Naive thymus-derived CD4-positive, alpha-beta T cell (primary cell): Measurements from ENCODE around the gene PEX6. TPM values are rescaled to one million over a fixed set of nuclear protein-coding genes. Genes with fewer than 3 reads are reported as not detected.
A peak's percentile ranks its signal among the peaks of the same experiment; 100 is the strongest.

Source experiments
- ATAC-seq: fragments of 150-1000 bp; cut with Tn5 transposase; 2 replicates; pipeline ENCODE4 v1.10.0; 2021; ENCODE audit warnings: mild to moderate bottlenecking, moderate library complexity
- CTCF ChIA-PET: fragments of 350-600 bp; sonication (Branson Sonifier 250); formaldehyde crosslinking; loops from one replicate; lab custom pipeline; 2021; ENCODE audit warnings: antibody characterized with exemption; lab: Charles Lee
- POLR2A ChIA-PET: fragments of 350-600 bp; sonication (Branson Sonifier 250); formaldehyde crosslinking; loops from one replicate; lab custom pipeline; 2021; ENCODE audit warnings: antibody characterized with exemption, inconsistent platforms; lab: Charles Lee
- DNase-seq, 9 donors: peaks; one replicate each; pipeline versions ENCODE4 v3.0.0 to v3.0.0-alpha.2; 2020 to 2022; ENCODE audit warnings: mixed read lengths in 1 of 9
- H3K27ac ChIP-seq: one replicate; pipeline ENCODE4 v1.7.0; 2013; ENCODE audit warnings: mild to moderate bottlenecking, low read depth, low read length, moderate library complexity
- H3K27me3 ChIP-seq, 2 donors: one replicate each; pipeline ENCODE4 v1.7.0; 2013; ENCODE audit warnings: low read length in 2 of 2, mild to moderate bottlenecking in 2 of 2, moderate library complexity in 2 of 2; ENCODE audit not compliant: control insufficient read depth in 2 of 2, insufficient read depth in 2 of 2
- H3K36me3 ChIP-seq, 3 experiments: 1 replicate in 2 of 3; 2 replicates in 1 of 3; pipeline ENCODE4 v1.7.0; 2013; ENCODE audit warnings: low read length in 3 of 3, mild to moderate bottlenecking in 3 of 3, moderate library complexity in 1 of 3; ENCODE audit not compliant: insufficient read depth in 3 of 3, control insufficient read depth in 2 of 3
- H3K4me1 ChIP-seq, 2 donors: one replicate each; pipeline ENCODE4 v1.7.0; 2013; ENCODE audit warnings: low read length in 2 of 2, mild to moderate bottlenecking in 2 of 2, moderate library complexity in 1 of 2; ENCODE audit not compliant: control insufficient read depth in 2 of 2, insufficient read depth in 2 of 2
- H3K4me3 ChIP-seq: 2 replicates; pipeline ENCODE4 v1.7.0; 2013; ENCODE audit warnings: mild to moderate bottlenecking, low read length
- H3K9me3 ChIP-seq, 3 experiments: 1 replicate in 2 of 3; 2 replicates in 1 of 3; pipeline ENCODE4 v1.7.0; 2013; ENCODE audit warnings: low read length in 3 of 3; ENCODE audit not compliant: control insufficient read depth in 2 of 3
- H3K27ac Mint-ChIP-seq, 9 donors: one replicate each; pipeline ENCODE4 v1.8.0; 2020 to 2022; ENCODE audit warnings: mixed read lengths in 9 of 9, mild to moderate bottlenecking in 8 of 9, moderate library complexity in 5 of 9, inconsistent platforms in 2 of 9
- H3K27me3 Mint-ChIP-seq, 5 donors: one replicate each; pipeline ENCODE4 v1.8.0; 2021 to 2022; ENCODE audit warnings: mixed read lengths in 5 of 5, mild to moderate bottlenecking in 1 of 5
- H3K36me3 Mint-ChIP-seq, 5 donors: one replicate each; pipeline ENCODE4 v1.8.0; 2020 to 2022; ENCODE audit warnings: mixed read lengths in 5 of 5, mild to moderate bottlenecking in 3 of 5, inconsistent platforms in 1 of 5
- H3K4me1 Mint-ChIP-seq, 7 donors: one replicate each; pipeline ENCODE4 v1.8.0; 2020 to 2022; ENCODE audit warnings: mixed read lengths in 7 of 7, mild to moderate bottlenecking in 3 of 7, inconsistent platforms in 1 of 7
- H3K4me3 Mint-ChIP-seq, 10 donors: one replicate each; pipeline ENCODE4 v1.8.0; 2020 to 2022; ENCODE audit warnings: mild to moderate bottlenecking in 10 of 10, mixed read lengths in 10 of 10, moderate library complexity in 6 of 10, inconsistent platforms in 2 of 10
- H3K9me3 Mint-ChIP-seq, 11 donors: one replicate each; pipeline ENCODE4 v1.8.0; 2020 to 2022; ENCODE audit warnings: mixed read lengths in 11 of 11, mild to moderate bottlenecking in 4 of 11, inconsistent platforms in 1 of 11, moderate library complexity in 1 of 11
- intact Hi-C, 2 donors: fragments of 100-400 bp; cut with micrococcal nuclease; formaldehyde crosslinking; loops; one replicate each; pipeline ENCODE4 v1.15.1; 2023
- polyA plus RNA-seq, 2 donors: library from polyadenylated mRNA; unstranded; fragments of 300-500 nt; fragmentation: Illumina TruSeq; gene quantifications; one replicate each; pipeline ENCODE4 v1.2.3, GENCODE V29; 2021
- total RNA-seq, 6 experiments: library from RNA in 5 of 6; stranded (reverse) in 5 of 6; gene quantifications; 1 replicate in 5 of 6; 2 replicates in 1 of 6; pipeline ENCODE4 v1.2.3 and lab custom pipeline; 2021 to 2026

PEX6 gene
- total and polyA plus RNA-seq, 7 experiments from 2014 or later: 14.1 to 42.3 (median 24.6) TPM

GRCh38 chr6:43020847-43021246, 41.9 kb upstream of the PEX6 start:
- intact Hi-C loops: loop anchor here (1.0 kb wide), 3 partner anchors 32 to 120 kb away; partner anchors contain the start of genes CUL7 (in 1 of the 2), KLC4 (in 1 of the 2) and MRPL2 (in 1 of the 2)
- no peak for DNase-seq
- Mint-ChIP-seq H3K27ac (peak overlapping the region in 8 of 9 donors; percentile 52 to 93 (median 85)), H3K9me3 (no peaks in the 10 kb centered on the region), H3K36me3 (peaks cover 8 to 43% (median 21%) of the 10 kb centered on the region in 5 donors), H3K27me3 (no peaks in the 10 kb centered on the region), H3K4me1 (peaks cover 29 to 66% (median 47%) of the 10 kb centered on the region in 7 donors), H3K4me3 (peak overlapping the region in 9 of 10 donors; percentile 86 to 99 (median 98))
- ChIA-PET POLR2A (interaction anchor here (0.7 to 4.8 kb wide), 11 partner anchors 9 to 131 kb away, joined by 3 to 31 read pairs (median 4); partner anchors contain the start of genes CNPY3, CUL7, KLC4 and MRPL2), CTCF (interaction anchor here (0.8 to 1.0 kb wide), 2 partner anchors 33 to 125 kb away, joined by 3 to 4 read pairs; partner anchors contain the start of gene CUL7)
- Histone ChIP-seq H3K9me3 (no peaks in the 10 kb centered on the region), H3K4me1 (peaks cover 11 to 24% of the 10 kb centered on the region in 2 donors), H3K4me3 (peak overlapping the region; percentile 89), H3K36me3 (peaks cover 8 to 52% (median 18%) of the 10 kb centered on the region in 3 experiments), H3K27ac (peak overlapping the region; percentile 81), H3K27me3 (no peaks in the 10 kb centered on the region)
- ATAC-seq: no peak

GRCh38 chr6:43020052-43020705, 41.2 kb upstream of the PEX6 start:
- Mint-ChIP-seq H3K36me3 (peaks cover 8 to 41% (median 21%) of the 10 kb centered on the region in 5 donors), H3K27ac (peak overlapping the region in 8 of 9 donors; percentile 38 to 87 (median 64)), H3K27me3 (no peaks in the 10 kb centered on the region), H3K9me3 (no peaks in the 10 kb centered on the region), H3K4me1 (peaks cover 30 to 71% (median 49%) of the 10 kb centered on the region in 7 donors), H3K4me3 (peak overlapping the region; percentile 40 to 99 (median 63))
- ATAC-seq (no peak), DNase-seq (no peak)
- no peak overlapping the region for H3K4me3 ChIP-seq
- no peak overlapping the region for H3K27ac ChIP-seq
- ChIA-PET POLR2A (interaction anchor here (0.7 to 4.8 kb wide), 9 partner anchors 9 to 91 kb away, joined by 3 to 31 read pairs (median 4); partner anchors contain the start of genes CNPY3, CUL7, KLC4 and MRPL2), CTCF (interaction anchor here (1.0 kb wide), 1 partner anchor 33 kb away, joined by 4 read pairs; the partner anchor contains the start of gene CUL7)
- peaks cover 14 to 28% of the 10 kb centered on the region in 2 donors for H3K4me1 ChIP-seq
- H3K27me3 ChIP-seq: no peaks in the 10 kb centered on the region
- intact Hi-C loops: no loop called here
- H3K9me3 ChIP-seq: no peaks in the 10 kb centered on the region
- H3K36me3 ChIP-seq: peaks cover 7 to 46% (median 16%) of the 10 kb centered on the region in 3 experiments

GRCh38 chr6:43019152-43019551, 40.2 kb upstream of the PEX6 start:
- ChIA-PET CTCF (no interaction called here), POLR2A (interaction anchor here (1.4 to 1.8 kb wide), 2 partner anchors 10 to 40 kb away, joined by 3 to 4 read pairs; partner anchors contain the start of genes KLC4 and MRPL2)
- DNase-seq (no peak), ATAC-seq (no peak)
- Histone ChIP-seq H3K4me1 (peaks cover 23 to 31% of the 10 kb centered on the region in 2 donors), H3K4me3 (no peak overlapping the region), H3K36me3 (peaks cover 0 to 36% (median 8%) of the 10 kb centered on the region in 3 experiments), H3K9me3 (no peaks in the 10 kb centered on the region), H3K27ac (no peak overlapping the region), H3K27me3 (no peaks in the 10 kb centered on the region)
- peaks cover 33 to 73% (median 50%) of the 10 kb centered on the region in 7 donors for H3K4me1 Mint-ChIP-seq
- peak overlapping the region in 5 of 9 donors; percentile 10 to 84 (median 47) for H3K27ac Mint-ChIP-seq
- peaks cover 3 to 32% (median 15%) of the 10 kb centered on the region in 5 donors for H3K36me3 Mint-ChIP-seq
- peaks cover 0 to under 1% (median 0%) of the 10 kb centered on the region in 11 donors for H3K9me3 Mint-ChIP-seq
- intact Hi-C loops: no loop called here
- H3K4me3 Mint-ChIP-seq: peak overlapping the region in 6 of 10 donors; percentile 1 to 45 (median 22)
- H3K27me3 Mint-ChIP-seq: no peaks in the 10 kb centered on the region

- H3K9me3 Mint-ChIP-seq: peaks cover 0 to 1% (median 0%) of the 10 kb centered on the region in 11 donors
- DNase-seq (no peak), ATAC-seq (no peak)
- ChIA-PET CTCF (interaction anchor here (1.1 kb wide), 1 partner anchor 127 kb away, joined by 3 read pairs; no protein-coding TSS in a partner anchor), POLR2A (interaction anchor here (1.0 to 4.6 kb wide), 5 partner anchors 33 to 87 kb away, joined by 3 to 67 read pairs (median 4); partner anchors contain the start of genes CNPY3, CUL7, KLC4 and MRPL2)
- peaks cover 0 to 3% (median 0%) of the 10 kb centered on the region in 5 donors for H3K27me3 Mint-ChIP-seq
- peaks cover 0 to 30% (median 12%) of the 10 kb centered on the region in 5 donors for H3K36me3 Mint-ChIP-seq
- H3K4me3 Mint-ChIP-seq: peak overlapping the region in 1 of 10 donors; percentile 69
- intact Hi-C loops: no loop called here
- no peaks in the 10 kb centered on the region for H3K9me3 ChIP-seq
- H3K4me1 ChIP-seq: peaks cover 26 to 31% of the 10 kb centered on the region in 2 donors
- H3K4me1 Mint-ChIP-seq: peaks cover 48 to 80% (median 62%) of the 10 kb centered on the region in 7 donors
- H3K4me3 ChIP-seq: no peak overlapping the region
- peak overlapping the region; percentile 45 for H3K27ac ChIP-seq
- H3K27ac Mint-ChIP-seq: peak overlapping the region in 2 of 9 donors; percentile 13 to 80
- peaks cover 0 to 40% (median 8%) of the 10 kb centered on the region in 3 experiments for H3K36me3 ChIP-seq
- no peaks in the 10 kb centered on the region for H3K27me3 ChIP-seq
Measured at GRCh38 chr6:43016943-43017334, 38.0 kb upstream of the PEX6 start.

GRCh38 chr6:43016176-43016942, 37.4 kb upstream of the PEX6 start:
- Mint-ChIP-seq H3K4me1 (peaks cover 52 to 81% (median 64%) of the 10 kb centered on the region in 7 donors), H3K4me3 (peak overlapping the region; percentile 43 to 73 (median 56)), H3K27me3 (peaks cover 0 to 3% (median 0%) of the 10 kb centered on the region in 5 donors), H3K9me3 (peaks cover 0 to 1% (median 0%) of the 10 kb centered on the region in 11 donors), H3K27ac (peak overlapping the region in 6 of 9 donors; percentile 13 to 80 (median 70)), H3K36me3 (peaks cover 0 to 32% (median 9%) of the 10 kb centered on the region in 5 donors)
- H3K27me3 ChIP-seq: no peaks in the 10 kb centered on the region
- intact Hi-C loops: no loop called here
- no peak for DNase-seq
- ChIA-PET CTCF (interaction anchor here (1.2 kb wide), 1 partner anchor 128 kb away, joined by 3 read pairs; no protein-coding TSS in a partner anchor), POLR2A (interaction anchor here (0.6 to 4.6 kb wide), 6 partner anchors 32 to 87 kb away, joined by 3 to 70 read pairs (median 19); partner anchors contain the start of genes CNPY3, CUL7, KLC4 and MRPL2)
- H3K27ac ChIP-seq: peak overlapping the region; percentile 45
- no peaks in the 10 kb centered on the region for H3K9me3 ChIP-seq
- peaks cover 0 to 42% (median 8%) of the 10 kb centered on the region in 3 experiments for H3K36me3 ChIP-seq
- no peak for ATAC-seq
- no peak overlapping the region for H3K4me3 ChIP-seq
- peaks cover 26 to 31% of the 10 kb centered on the region in 2 donors for H3K4me1 ChIP-seq
